K562 (cell line): Measurements from ENCODE around the gene IL6ST. TPM values are rescaled to one million over a fixed set of nuclear protein-coding genes. Genes with fewer than 3 reads are reported as not detected.

Experiments
- BDP1 ChIP-seq: IDR thresholded peaks from 3 replicates; pipeline ENCODE4 v1.6.1; 2011; ENCODE audit not compliant: insufficient read length, insufficient read depth
- BRF1 ChIP-seq: IDR thresholded peaks from 3 replicates; pipeline ENCODE4 v1.6.1; 2011; ENCODE audit warnings: borderline replicate concordance, mild to moderate bottlenecking; ENCODE audit not compliant: insufficient read length; ENCODE audit errors: extremely low read depth
- CBX5 ChIP-seq: IDR thresholded peaks from 2 replicates; pipeline ENCODE4 v1.6.1; 2014; ENCODE audit warnings: low read depth, borderline replicate concordance
- NRF1 ChIP-seq, 2 experiments: fragments of 450-650 bp; IDR thresholded peaks in 1 of 2; conservative IDR thresholded peaks in 1 of 2; 2 replicates each; pipeline ENCODE4 v1.6.1; 2014; ENCODE audit warnings: mild to moderate bottlenecking in 2 of 2
- STAG1 ChIP-seq: sonication (generic); formaldehyde crosslinking; IDR thresholded peaks from 2 replicates; pipeline ENCODE4 v1.5.0; 2020; ENCODE audit warnings: missing genetic modification reagents, borderline replicate concordance
- VEZF1 ChIP-seq: fragments of 200-800 bp; sonication (Bioruptor generic); IDR thresholded peaks from 2 replicates; pipeline ENCODE4 v1.6.1; 2017; ENCODE audit warnings: missing genetic modification characterization, missing compliant biosample characterization
- ZBTB5 ChIP-seq: fragments of 450-650 bp; IDR thresholded peaks from 2 replicates; pipeline ENCODE4 v1.6.1; 2017; ENCODE audit warnings: antibody characterized with exemption
- ZFP36 ChIP-seq: fragments of 150-350 bp; IDR thresholded peaks from 2 replicates; pipeline ENCODE4 v1.6.1; 2018; ENCODE audit warnings: low read length, low read depth; ENCODE audit not compliant: partially characterized antibody
- ZNF224 ChIP-seq: sonication (generic); formaldehyde crosslinking; IDR thresholded peaks from 2 replicates; pipeline ENCODE4 v1.8.0; 2022; ENCODE audit warnings: mild to moderate bottlenecking, missing genetic modification reagents
- ZNF354B ChIP-seq: fragments of 250-450 bp; sonication (Bioruptor Pico); IDR thresholded peaks from 2 replicates; pipeline ENCODE4 v1.4.0; 2020
- polyA plus RNA-seq, 8 experiments: library from polyadenylated mRNA; depleted of rRNA in 4 of 8; stranded (reverse) in 5 of 8; unstranded in 3 of 8; fragments of >200 nt; fragmentation: Nextera tagmentation in 2 of 8; fragmentation: Illumina TruSeq in 1 of 8; extraction: Ambion mirVana in 2 of 8; extraction: Trizol in 1 of 8; gene quantifications; 2 replicates each; pipeline versions ENCODE4 v1.2.1 to v1.2.3, GENCODE V29; 2011 to 2014; ENCODE audit warnings: inconsistent platforms in 1 of 8, missing spikeins in 1 of 8
- total RNA-seq, 7 experiments: library from RNA; depleted of rRNA in 6 of 7; stranded (reverse); fragments of >200 nt in 6 of 7; fragmentation: Illumina TruSeq in 2 of 7; extraction: Trizol in 2 of 7; gene quantifications; 2 replicates each; pipeline versions ENCODE4 v1.2.1 to v1.2.3, GENCODE V29; 2011 to 2021; ENCODE audit warnings: low replicate concordance in 1 of 7
- TF ChIP-seq, protein P1 (sequence below), 2 experiments: fragments of 450-650 bp in 1 of 2; sonication (generic) in 1 of 2; formaldehyde crosslinking in 1 of 2; IDR thresholded peaks; 2 replicates each; pipeline versions ENCODE4 v1.7.1 to v1.9.0; 2016 to 2022; ENCODE audit warnings: inconsistent platforms in 1 of 2, mild to moderate bottlenecking in 1 of 2, missing genetic modification reagents in 1 of 2
- TF ChIP-seq, protein P2 (sequence below): sonication (generic); formaldehyde crosslinking; IDR thresholded peaks from 2 replicates; pipeline ENCODE4 v1.8.0; 2023; ENCODE audit warnings: mild to moderate bottlenecking, missing genetic modification reagents
- TF ChIP-seq, protein P3 (sequence below): fragments of 450-650 bp; formaldehyde crosslinking; conservative IDR thresholded peaks from 2 replicates; pipeline ENCODE4 v1.4.0; 2022; ENCODE audit warnings: mild to moderate bottlenecking, missing genetic modification characterization

Gene IL6ST
- total and polyA plus RNA-seq, 9 of the 15 experiments (the other 6 are each of a cell fraction or from before 2014, with no cell fraction given) = 2.0 to 27.0 (median 7.9) TPM

DNA sequence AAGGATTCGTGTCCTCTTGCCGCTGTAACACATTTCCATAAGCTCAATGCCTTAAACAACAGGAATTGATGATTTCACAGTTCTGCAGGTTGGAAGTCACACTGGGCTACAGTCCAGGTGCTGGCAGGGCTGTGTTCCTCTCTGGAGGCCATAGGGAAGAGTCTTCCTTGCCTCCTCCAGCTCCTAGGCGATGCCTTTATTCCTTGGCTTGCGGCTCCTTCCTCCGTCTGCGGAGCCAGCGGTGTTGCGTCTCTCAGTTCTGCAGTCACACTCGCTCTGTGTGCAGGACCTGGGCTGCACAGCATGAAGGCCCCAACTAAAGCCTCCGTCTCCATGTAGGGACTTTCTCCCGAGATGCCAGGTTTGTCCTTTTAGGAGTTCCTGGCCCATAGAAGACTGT lies 70.0 kb downstream of the IL6ST start (continued):
- TF ChIP-seq, protein P1, sequence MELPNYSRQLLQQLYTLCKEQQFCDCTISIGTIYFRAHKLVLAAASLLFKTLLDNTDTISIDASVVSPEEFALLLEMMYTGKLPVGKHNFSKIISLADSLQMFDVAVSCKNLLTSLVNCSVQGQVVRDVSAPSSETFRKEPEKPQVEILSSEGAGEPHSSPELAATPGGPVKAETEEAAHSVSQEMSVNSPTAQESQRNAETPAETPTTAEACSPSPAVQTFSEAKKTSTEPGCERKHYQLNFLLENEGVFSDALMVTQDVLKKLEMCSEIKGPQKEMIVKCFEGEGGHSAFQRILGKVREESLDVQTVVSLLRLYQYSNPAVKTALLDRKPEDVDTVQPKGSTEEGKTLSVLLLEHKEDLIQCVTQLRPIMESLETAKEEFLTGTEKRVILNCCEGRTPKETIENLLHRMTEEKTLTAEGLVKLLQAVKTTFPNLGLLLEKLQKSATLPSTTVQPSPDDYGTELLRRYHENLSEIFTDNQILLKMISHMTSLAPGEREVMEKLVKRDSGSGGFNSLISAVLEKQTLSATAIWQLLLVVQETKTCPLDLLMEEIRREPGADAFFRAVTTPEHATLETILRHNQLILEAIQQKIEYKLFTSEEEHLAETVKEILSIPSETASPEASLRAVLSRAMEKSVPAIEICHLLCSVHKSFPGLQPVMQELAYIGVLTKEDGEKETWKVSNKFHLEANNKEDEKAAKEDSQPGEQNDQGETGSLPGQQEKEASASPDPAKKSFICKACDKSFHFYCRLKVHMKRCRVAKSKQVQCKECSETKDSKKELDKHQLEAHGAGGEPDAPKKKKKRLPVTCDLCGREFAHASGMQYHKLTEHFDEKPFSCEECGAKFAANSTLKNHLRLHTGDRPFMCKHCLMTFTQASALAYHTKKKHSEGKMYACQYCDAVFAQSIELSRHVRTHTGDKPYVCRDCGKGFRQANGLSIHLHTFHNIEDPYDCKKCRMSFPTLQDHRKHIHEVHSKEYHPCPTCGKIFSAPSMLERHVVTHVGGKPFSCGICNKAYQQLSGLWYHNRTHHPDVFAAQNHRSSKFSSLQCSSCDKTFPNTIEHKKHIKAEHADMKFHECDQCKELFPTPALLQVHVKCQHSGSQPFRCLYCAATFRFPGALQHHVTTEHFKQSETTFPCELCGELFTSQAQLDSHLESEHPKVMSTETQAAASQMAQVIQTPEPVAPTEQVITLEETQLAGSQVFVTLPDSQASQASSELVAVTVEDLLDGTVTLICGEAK (IDR thresholded peaks at IDR 0.05) = no peak
- TF ChIP-seq, protein P1 (CRISPR knock-in tag; IDR thresholded peaks at IDR 0.05) = no peak
- TF ChIP-seq ZBTB5 (no peak), NRF1 (conservative IDR thresholded peaks at IDR 0.05 in 1 of 2, IDR thresholded peaks at IDR 0.05 in 1 of 2) (no peak), ZNF224 (CRISPR knock-in tag) (no peak), BRF1 (no peak), CBX5 (no peak), ZFP36 (no peak), VEZF1 (CRISPR knock-in tag) (no peak), STAG1 (CRISPR knock-in tag) (no peak), BDP1 (no peak), ZNF354B (CRISPR knock-in tag) (no peak)
- TF ChIP-seq, protein P2, sequence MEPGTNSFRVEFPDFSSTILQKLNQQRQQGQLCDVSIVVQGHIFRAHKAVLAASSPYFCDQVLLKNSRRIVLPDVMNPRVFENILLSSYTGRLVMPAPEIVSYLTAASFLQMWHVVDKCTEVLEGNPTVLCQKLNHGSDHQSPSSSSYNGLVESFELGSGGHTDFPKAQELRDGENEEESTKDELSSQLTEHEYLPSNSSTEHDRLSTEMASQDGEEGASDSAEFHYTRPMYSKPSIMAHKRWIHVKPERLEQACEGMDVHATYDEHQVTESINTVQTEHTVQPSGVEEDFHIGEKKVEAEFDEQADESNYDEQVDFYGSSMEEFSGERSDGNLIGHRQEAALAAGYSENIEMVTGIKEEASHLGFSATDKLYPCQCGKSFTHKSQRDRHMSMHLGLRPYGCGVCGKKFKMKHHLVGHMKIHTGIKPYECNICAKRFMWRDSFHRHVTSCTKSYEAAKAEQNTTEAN (CRISPR knock-in tag) = no peak
- TF ChIP-seq, protein P3, sequence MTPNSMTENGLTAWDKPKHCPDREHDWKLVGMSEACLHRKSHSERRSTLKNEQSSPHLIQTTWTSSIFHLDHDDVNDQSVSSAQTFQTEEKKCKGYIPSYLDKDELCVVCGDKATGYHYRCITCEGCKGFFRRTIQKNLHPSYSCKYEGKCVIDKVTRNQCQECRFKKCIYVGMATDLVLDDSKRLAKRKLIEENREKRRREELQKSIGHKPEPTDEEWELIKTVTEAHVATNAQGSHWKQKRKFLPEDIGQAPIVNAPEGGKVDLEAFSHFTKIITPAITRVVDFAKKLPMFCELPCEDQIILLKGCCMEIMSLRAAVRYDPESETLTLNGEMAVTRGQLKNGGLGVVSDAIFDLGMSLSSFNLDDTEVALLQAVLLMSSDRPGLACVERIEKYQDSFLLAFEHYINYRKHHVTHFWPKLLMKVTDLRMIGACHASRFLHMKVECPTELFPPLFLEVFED = no peak
